NT2/D1 (cell line): ENCODE data around the gene AGO3.

Source experiments
- DNase-seq: peaks from one replicate; pipeline ENCODE4 v3.0.0-alpha.2; 2011; ENCODE audit warnings: low read depth, low spot score
- H3K27me3 ChIP-seq: 2 replicates; pipeline ENCODE4 v1.6.0; 2011; ENCODE audit warnings: mild to moderate bottlenecking; ENCODE audit not compliant: insufficient read length, insufficient read depth
- H3K36me3 ChIP-seq: 2 replicates; pipeline ENCODE4 v1.6.1; 2011; ENCODE audit warnings: mild to moderate bottlenecking, low read length, mixed read lengths; ENCODE audit not compliant: insufficient read depth, insufficient read length
- H3K4me1 ChIP-seq: 2 replicates; pipeline ENCODE4 v1.5.1; 2011; ENCODE audit not compliant: insufficient read depth, insufficient read length
- H3K4me3 ChIP-seq: 2 replicates; pipeline ENCODE4 v1.5.1; 2011; ENCODE audit warnings: low read depth; ENCODE audit not compliant: insufficient read length
- H3K9ac ChIP-seq: 2 replicates; pipeline ENCODE4 v1.6.0; 2011; ENCODE audit warnings: low read depth; ENCODE audit not compliant: insufficient read length
- H3K9me3 ChIP-seq: 2 replicates; pipeline ENCODE4 v1.5.1; 2011; ENCODE audit warnings: mild to moderate bottlenecking, low read length; ENCODE audit not compliant: insufficient read depth
- SUZ12 ChIP-seq: IDR thresholded peaks from 2 replicates; pipeline ENCODE4 v1.6.1; 2011; ENCODE audit not compliant: insufficient read length, insufficient read depth; ENCODE audit errors: extremely low read depth
- YY1 ChIP-seq: IDR thresholded peaks from 2 replicates; pipeline ENCODE4 v1.6.1; 2011; ENCODE audit not compliant: insufficient read length, insufficient read depth
- ZNF274 ChIP-seq: IDR thresholded peaks from 2 replicates; pipeline ENCODE4 v1.6.1; 2011; ENCODE audit warnings: mild to moderate bottlenecking, low read depth, low read length

AGO3 gene

DNA sequence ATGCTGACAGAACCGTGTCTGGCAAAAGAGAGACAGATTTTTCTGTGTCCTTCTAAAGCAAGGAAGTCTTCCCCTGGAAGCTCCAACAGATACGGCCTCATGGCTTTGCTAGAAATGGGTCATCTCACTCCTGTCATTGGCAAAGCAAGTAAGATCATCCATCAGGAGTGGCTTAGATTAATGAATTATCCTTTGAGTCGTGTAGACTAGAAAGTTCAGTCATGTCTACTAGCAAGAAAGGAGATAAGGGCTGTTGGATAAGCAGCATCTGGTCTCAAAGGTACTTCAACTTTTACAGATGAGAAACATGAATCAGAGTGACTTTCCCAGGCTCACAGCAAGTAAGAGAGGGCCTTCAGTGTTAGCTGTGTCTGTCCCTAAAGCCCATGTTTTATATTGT is 3.4 kb upstream of the AGO3 start:
- DNase-seq: no peak
- peaks cover 55% of the 10 kb centered on the region for H3K36me3 ChIP-seq
- TF ChIP-seq YY1 (no peak), ZNF274 (no peak), SUZ12 (no peak)
- no peak overlapping the region for H3K9ac ChIP-seq
- no peaks in the 10 kb centered on the region for H3K9me3 ChIP-seq
- H3K4me1 ChIP-seq: no peaks in the 10 kb centered on the region
- H3K27me3 ChIP-seq: no peaks in the 10 kb centered on the region
- H3K4me3 ChIP-seq: no peak overlapping the region

DNA sequence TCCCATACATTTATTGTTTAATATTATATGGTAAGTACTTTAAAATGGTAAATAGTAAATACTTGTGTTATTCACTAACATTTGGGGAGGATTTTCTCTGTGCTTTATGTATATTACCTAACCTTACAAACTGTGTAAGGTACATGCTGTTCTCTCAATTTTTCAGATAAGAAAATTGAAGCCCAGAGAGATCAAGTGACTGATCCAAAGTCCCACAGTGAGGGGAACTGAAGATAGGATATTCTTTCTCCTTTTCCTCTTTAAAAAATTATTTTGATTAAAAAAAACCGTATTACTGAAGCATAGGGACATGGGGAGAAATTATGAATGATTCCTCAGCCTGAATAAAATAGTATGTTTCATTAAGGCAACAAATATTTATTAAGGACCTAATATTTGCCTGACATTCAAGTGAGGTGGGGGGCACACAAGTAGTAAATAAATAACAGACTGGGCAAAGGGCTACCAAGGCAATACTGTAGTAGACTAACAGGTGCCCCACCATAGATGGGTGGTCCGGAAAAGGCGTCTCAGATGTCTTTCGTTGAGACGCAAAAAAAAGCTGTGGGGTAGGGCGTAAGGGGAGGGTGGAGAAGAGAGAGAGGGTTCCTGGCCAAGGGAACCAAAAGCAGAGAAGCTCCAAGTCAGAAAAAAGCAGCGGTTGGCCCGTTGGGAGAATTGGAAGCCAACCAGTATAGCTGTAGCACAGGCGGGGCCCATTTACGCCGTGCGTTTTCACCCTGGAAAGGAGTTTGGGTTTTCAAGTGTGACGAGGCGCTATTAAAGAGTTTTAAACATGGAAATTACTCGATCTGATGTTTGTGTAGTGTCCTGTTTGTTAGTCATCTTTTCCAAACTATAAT is 944 bp upstream of the AGO3 start:
- Histone ChIP-seq H3K9ac (peak overlapping the region; percentile 92), H3K9me3 (no peaks in the 10 kb centered on the region), H3K36me3 (peaks cover 30% of the 10 kb centered on the region), H3K4me3 (peak overlapping the region; percentile 94), H3K27me3 (no peaks in the 10 kb centered on the region), H3K4me1 (no peaks in the 10 kb centered on the region)
- peak; percentile 71 for DNase-seq
- no peak for TF ChIP-seq SUZ12
- TF ChIP-seq ZNF274: no peak
- no peak for TF ChIP-seq YY1

DNA sequence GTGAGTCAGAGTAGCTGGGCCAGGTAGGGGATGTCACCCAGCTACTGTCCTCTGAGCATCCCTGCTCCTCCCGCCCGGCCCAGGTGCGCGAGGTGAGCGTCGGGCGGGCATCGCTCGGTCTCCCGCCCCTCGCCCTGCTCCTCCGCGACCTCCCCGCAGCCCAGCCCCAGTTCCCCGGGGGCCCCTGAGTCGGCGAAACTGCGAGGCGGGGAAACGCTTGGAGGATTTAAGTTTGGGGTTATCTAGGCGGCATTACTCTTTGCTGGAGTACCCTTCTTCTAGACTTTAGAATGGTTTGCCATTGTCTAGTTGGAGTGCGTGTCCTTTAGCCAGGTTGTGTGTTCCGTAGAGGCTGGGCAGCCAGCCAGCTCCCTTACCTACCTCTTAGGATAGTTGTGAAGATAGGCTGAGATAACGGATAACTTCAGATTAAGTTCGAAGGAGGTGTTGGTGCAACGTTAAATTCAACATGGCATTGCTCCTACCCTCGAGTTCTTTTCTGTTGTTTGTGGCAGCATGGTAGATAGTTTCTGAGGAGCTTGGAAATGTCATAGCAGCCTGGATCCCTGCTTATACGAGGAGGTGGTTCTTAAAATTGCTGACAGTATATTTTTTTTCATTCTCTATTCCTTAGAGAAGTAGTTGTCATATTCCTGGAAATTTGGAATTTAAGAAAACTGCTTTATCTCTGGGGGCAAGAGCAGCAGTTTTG is 697 bp downstream of the AGO3 start:
- Histone ChIP-seq H3K36me3 (peaks cover 14% of the 10 kb centered on the region), H3K9me3 (no peaks in the 10 kb centered on the region), H3K9ac (peak overlapping the region; percentile 92), H3K27me3 (no peaks in the 10 kb centered on the region), H3K4me3 (peak overlapping the region; percentile 94), H3K4me1 (no peaks in the 10 kb centered on the region)
- peak; percentile 20 for DNase-seq
- TF ChIP-seq YY1 (no peak), SUZ12 (no peak), ZNF274 (no peak)

DNA sequence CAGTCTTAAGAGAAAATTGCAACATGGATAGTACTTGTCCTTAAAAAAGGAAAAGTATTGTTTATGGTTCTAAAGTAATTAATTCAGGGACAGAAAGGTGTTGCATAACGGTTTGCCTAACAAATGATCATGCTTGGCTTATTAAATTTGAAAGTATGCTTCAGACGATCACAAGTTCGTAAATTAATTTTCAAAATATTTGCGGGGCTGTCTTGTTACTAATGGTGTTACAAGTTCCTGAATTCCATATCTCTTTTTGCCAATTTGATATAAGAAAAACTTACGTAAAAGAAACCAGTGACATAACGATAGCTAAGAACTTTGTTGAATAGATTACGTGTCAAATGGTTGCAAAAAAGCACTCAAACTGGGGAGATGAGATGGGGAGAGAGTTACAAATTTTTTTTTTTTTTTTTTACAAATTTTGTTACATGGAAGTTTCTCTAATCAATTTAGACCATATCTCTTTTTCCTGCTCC is 1.3 kb downstream of the AGO3 start:
- H3K4me1 ChIP-seq: no peaks in the 10 kb centered on the region
- H3K9ac ChIP-seq: peak overlapping the region; percentile 92
- peak overlapping the region; percentile 94 for H3K4me3 ChIP-seq
- peaks cover 8% of the 10 kb centered on the region for H3K36me3 ChIP-seq
- no peak for DNase-seq
- no peaks in the 10 kb centered on the region for H3K9me3 ChIP-seq
- TF ChIP-seq YY1 (no peak), SUZ12 (no peak), ZNF274 (no peak)
- no peaks in the 10 kb centered on the region for H3K27me3 ChIP-seq

DNA sequence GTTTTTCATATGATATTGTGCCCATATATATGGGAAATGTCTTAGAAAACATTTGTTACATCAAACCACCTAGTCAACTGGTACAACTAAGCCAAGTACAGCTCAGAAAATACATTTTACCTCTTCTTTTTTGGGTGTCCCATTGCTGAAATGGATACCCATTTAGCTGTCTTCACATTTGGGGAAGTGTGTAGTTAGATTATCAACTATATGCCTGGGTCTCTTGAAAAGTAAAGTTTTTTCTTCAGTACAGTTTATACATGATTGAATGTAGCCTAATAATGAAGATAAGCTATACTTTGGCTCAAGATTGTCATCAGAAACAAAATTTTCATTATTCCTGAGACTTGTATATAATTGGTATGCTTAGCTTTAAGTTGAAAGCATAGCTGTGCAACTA is 2.0 kb downstream of the AGO3 start:
- no peak for DNase-seq
- H3K36me3 ChIP-seq: peaks cover 1% of the 10 kb centered on the region
- H3K4me3 ChIP-seq: no peak overlapping the region
- no peaks in the 10 kb centered on the region for H3K4me1 ChIP-seq
- no peak overlapping the region for H3K9ac ChIP-seq
- H3K27me3 ChIP-seq: no peaks in the 10 kb centered on the region
- TF ChIP-seq ZNF274 (no peak), YY1 (no peak), SUZ12 (no peak)
- H3K9me3 ChIP-seq: no peaks in the 10 kb centered on the region

DNA sequence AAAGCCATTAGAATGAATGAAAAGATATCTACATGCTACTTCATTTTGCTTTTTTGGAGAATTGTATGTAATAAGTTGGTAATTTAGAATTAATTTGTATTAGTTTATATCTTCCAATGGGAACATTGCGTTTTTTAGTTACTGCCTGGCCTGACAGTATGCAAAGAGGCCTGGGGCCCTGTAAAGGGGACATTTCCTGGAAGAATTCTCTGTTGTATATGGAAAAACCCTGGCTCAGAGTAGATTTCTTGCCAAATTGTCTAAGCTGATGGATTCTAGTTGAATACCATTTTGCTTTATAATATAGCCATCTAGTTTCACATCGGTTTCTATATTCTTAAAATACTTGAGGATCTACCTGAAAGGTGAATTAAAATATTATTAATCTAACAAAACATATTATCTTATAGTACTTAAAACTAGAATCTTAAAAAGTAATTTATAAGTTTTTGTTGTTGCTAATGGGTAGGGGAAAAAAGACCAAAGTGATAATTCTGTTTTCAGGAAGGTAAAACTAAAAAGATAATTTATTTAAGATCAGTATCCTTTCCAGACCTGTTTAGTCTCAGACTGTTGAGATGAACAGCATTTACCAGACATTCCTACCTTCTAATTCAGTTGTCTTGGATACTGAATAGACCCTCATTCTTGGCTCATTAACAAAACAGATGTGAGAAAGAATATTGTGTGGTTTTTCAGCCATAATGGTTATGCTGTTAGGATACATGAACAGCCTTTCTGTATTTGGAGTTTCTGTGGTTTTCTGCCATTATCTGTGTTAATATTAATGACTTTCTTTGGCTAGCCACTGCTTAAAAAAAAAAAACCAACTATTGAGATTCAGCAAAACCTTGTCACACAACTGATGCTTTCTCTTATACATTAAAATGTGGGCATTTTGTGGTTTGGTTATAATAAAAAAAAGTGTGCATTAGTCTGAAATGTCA is 4.8 kb downstream of the AGO3 start:
- no peak overlapping the region for H3K9ac ChIP-seq
- no peak for DNase-seq
- H3K4me3 ChIP-seq: no peak overlapping the region
- H3K27me3 ChIP-seq: no peaks in the 10 kb centered on the region
- H3K9me3 ChIP-seq: no peaks in the 10 kb centered on the region
- no peak for TF ChIP-seq YY1
- TF ChIP-seq ZNF274: no peak
- TF ChIP-seq SUZ12: no peak
- H3K4me1 ChIP-seq: no peaks in the 10 kb centered on the region
- H3K36me3 ChIP-seq: no peaks in the 10 kb centered on the region

DNA sequence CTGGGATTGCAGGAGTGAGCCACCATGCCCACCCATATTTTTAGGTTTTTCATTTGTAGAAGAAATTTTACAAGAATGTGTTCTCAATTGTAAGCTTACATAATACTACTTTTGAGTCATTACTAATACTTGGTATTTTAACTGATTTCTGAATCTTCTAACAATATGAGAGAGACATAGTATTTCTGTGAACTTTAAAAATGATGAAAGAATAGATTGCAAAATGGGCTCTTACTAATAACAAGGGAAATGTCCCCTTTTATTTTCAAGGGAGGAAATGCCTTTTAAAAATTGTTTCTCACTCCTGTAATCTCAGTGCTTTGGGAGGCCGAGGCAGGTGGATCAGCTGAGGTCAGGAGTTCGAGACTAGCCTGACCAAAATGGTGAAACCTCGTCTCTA is 5.9 kb downstream of the AGO3 start:
- no peak overlapping the region for H3K9ac ChIP-seq
- H3K4me1 ChIP-seq: no peaks in the 10 kb centered on the region
- no peaks in the 10 kb centered on the region for H3K9me3 ChIP-seq
- H3K27me3 ChIP-seq: no peaks in the 10 kb centered on the region
- H3K4me3 ChIP-seq: no peak overlapping the region
- no peaks in the 10 kb centered on the region for H3K36me3 ChIP-seq
- no peak for DNase-seq
- TF ChIP-seq ZNF274 (no peak), YY1 (no peak), SUZ12 (no peak)
